ENCODE measurements around the gene MPP3.

DNA sequence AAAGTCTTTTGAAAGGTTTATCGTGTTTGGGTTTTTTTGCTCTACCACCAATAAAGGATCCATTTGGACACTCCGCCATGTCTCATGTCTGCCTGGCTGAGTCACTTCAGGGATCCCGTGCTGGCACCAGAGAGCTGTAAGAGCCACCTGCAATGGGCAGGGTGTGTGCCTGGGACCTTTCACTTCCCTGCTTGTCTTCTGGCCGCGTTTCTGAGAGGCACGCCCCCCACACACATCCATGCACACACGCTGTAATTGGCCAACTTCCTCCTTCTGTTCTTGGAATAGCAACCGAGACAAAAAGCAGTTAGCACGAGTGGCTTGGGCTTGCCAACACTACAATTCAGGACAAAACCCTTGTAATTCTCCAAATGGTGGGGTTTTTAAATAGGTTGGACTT lies 64.6 kb downstream of the MPP3 start:
- no peak for TF ChIP-seq POLR2A (IDR thresholded peaks at IDR 0.05)
- no peak for TF ChIP-seq CTCF (IDR thresholded peaks at IDR 0.05)
